Measurements from ENCODE around the gene DNASE1L3.
"Not testable (repeated sequence)": the region's sequence is repeated elsewhere in the genome, so short reads cannot be mapped to it uniquely, and the experiment has no call there.

Gene DNASE1L3, protein sequence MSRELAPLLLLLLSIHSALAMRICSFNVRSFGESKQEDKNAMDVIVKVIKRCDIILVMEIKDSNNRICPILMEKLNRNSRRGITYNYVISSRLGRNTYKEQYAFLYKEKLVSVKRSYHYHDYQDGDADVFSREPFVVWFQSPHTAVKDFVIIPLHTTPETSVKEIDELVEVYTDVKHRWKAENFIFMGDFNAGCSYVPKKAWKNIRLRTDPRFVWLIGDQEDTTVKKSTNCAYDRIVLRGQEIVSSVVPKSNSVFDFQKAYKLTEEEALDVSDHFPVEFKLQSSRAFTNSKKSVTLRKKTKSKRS

DNA sequence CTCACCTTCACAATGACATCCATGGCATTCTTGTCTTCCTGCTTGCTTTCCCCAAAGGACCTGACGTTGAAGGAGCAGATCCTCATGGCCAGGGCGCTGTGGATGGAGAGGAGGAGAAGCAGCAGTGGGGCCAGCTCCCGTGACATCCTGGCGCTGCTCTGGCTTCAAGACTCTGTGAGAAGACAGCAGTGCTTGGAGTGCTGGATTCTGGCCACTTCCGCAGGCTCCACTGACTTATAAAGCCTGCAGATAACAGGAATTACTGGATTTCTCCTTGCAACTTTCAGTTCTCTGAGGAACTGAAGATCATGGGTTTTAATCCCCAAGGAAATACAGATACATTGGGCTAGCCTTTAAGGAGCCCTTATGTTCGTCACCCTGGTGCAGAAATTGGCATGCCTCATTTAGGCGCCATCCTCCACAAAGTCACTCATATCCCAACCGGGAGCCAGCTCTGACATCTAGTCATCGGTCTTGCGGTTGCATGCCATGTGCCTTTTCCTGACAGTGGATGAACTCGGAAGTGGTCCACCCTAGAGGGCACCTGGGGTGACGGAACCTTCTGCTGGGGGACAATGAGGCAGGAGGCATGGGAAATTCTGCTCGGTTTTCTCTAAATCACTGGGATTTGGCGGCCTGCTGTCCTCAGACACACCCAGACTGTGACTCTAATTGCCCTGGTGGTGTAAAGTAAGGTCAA is at the start of gene DNASE1L3:
TSS of gene DNASE1L3 (minus strand) at position 212 of the 700 bp plus-strand sequence. CDS start at position 146, 66 bp downstream.
- no peak for DNase-seq (ENCODE audit: low read depth, low spot score)

DNA sequence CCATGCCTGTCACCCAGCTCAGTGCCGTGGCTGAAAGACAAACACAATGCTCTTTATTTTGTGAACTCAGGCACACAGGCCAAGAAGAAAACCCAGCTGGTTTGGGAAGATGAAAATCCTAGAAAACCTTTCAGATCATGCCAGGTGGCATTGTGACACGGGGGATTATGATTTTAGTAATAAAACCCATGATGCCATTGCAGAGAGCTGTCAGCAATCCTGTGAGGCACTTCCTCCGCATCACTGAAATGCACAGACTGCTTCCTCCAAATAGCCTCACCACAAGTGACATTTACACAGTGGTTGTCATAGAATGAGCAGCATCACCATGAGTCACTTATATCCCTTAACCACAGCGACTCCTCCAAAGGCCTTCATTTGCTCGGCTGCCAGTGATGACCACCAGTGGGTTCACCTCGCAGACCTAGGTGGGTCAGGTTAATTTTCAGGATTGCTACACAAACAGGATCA is 49.5 kb upstream of the DNASE1L3 start:
- DNase-seq (ENCODE audit: low read depth, low spot score) = no peak

DNA sequence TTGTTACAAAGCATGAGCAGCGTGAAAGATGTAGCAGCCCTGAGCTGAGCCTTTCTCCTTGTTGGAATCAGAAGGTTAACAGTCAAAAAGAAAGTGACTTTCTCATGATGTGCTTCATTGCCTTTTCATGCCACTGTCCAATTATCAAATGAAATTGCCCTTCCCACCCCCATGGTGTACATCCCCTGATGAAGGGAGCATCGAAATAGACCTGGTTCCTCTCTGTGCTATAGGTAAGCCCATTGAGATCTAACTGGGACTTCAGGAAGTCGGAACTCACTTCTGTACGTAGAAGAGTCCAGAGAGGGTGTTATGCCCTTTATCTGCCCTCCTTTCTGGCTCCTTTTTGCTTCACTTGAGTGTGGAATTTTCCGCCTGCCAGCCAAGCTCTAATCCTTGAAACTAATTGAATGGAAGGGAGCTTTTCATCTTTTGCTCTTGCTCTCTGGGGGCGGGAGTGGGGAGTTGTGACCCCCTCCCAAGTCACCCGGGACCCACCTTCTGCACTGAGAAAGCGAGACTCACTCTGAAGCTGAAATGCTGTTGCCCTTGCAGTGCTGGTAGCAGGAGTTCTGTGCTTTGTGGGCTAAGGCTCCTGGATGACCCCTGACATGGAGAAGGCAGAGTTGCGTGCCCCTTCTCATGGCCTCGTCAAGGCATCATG is 47.8 kb upstream of the DNASE1L3 start:
- DNase-seq (ENCODE audit: low read depth, low spot score) = no peak

DNA sequence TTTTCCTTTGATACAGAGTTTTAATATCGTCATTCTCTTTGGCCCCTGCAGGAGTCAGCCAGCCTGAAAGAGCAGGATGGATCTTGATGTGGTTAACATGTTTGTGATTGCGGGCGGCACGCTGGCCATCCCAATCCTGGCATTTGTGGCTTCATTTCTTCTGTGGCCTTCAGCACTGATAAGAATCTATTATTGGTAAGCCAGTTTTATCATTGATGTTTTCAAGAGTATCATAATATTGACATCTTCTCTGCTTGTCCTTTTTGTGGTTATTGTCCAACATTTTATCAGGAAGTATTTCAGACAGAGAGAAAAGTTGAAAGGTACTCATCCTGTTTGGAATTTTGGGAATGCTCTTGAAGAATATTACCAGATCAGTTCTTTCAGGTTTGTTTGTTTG is 45.7 kb upstream of the DNASE1L3 start:
- DNase-seq (ENCODE audit: low read depth, low spot score) = no peak

DNA sequence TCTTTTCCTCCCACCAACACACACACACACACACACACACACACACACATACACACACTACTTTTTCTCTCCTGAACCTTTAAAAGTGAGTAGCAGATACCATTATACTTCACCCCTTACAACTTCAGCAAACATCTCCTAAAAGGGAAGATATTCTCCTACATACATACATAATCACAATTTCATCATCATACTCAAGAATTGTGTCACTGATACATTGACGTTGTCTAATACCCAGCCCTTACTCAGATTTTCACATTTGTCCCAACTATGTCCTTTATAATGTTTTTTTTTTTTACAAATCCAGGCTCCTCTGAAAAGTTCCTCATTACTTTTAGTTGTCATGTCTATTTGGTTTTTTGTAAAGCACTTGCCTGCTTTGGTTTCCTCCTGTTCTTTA is 45.3 kb upstream of the DNASE1L3 start:
- no peak for DNase-seq (ENCODE audit: low read depth, low spot score)

DNA sequence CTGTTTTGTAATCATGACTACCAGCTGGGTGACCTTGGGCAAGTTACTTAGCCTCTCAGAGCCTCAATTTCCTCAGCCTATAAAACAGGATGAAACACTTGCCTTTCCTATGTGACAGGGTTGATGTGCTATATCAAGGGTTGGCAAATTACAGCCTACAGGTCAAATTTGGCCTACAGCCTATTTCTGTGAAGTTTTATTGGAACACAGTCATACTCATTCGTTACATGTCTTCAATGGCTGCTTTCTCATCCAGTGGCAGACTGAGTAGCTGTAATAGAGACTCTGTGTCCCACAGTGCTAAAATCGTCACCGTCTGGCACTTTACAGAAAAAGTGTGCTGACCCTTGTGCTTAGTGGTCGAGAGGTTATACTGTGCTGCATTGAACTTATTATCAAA is 43.4 kb upstream of the DNASE1L3 start:
- DNase-seq (ENCODE audit: low read depth, low spot score) = no peak

DNA sequence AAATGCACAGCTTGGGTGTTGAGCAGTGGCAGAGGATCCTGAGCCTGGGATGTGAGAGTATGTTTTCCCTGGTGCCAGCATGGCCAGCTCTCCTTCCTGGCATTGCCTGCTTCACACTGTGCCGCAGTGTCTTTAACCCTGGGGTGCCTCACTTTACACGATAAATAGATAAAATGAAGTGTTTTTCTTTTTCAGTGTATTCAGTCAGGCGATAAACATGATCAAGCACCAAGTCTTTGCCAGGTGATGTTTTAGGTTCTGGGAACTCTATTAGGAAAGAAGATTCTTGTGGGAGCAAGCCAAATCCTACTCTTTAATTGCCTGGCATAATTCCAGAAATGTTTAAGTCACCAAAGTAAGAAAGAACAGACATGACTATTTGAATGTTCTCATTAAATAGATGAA is 40.9 kb upstream of the DNASE1L3 start:
- DNase-seq (ENCODE audit: low read depth, low spot score) = no peak

DNA sequence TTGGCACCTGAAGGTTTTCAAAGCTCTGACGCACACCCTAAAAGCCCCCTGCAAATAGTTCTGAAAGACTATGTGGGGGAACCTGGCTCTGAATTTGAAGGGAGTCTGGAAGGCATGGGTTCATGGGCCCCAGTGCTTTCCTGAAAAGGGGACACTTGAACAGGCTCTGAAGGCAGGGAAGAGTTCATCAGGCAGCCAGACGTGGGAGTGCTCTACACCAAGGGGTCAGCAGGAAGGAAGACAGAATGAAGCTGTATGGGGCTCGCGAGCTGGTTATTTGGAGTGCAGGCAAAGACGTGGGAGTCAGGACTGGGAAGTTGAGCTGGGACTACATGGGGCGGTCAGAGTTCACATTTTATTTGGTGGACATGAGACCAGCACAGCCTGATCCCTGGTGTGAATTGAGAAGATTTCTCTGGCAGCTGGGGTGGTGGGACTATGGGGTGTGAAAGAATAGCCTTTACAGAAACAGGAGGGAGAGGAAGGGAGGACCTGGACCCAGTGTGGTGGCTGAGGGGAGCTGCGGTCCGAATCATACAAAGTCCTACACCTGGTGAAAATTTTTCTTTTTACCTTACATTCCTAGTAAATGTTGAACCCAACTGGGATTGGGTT is 39.4 kb upstream of the DNASE1L3 start:
- no peak for DNase-seq (ENCODE audit: low read depth, low spot score)

DNA sequence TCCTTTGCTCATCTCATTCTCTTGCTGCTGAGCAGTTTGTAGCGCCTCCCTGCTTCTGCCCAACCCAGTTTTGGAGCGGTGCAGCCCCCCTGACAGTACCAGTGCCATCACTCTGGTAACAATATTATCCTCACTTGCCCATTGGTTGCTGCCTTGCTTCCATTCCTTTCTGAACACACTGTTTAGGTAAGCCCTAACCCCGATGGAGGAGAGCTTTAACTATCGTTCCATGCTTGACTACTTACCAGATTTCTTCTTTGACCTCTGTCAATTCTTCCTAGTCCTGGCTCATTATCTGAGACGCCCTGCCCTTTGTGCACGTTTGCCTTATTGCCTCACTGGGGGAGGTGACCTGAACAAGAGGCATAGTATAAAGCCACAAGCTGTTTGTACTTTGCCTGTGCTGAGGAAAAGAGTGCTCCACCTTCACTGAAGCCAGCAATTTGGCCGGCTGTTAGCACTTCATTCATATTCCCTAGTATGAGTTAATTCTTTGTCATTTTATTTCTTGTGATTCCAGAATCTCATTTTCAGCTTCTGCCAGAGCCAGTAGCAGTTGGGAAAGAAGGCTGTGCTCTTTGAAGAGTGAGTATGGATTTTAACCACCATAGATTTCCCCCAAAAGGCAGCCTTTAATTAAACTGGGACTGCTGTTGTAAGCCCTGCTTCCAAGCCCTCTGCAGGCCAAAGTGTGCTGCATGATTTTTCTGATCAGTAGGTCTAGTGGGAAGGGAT is 38.8 kb upstream of the DNASE1L3 start:
- no peak for DNase-seq (ENCODE audit: low read depth, low spot score)

DNA sequence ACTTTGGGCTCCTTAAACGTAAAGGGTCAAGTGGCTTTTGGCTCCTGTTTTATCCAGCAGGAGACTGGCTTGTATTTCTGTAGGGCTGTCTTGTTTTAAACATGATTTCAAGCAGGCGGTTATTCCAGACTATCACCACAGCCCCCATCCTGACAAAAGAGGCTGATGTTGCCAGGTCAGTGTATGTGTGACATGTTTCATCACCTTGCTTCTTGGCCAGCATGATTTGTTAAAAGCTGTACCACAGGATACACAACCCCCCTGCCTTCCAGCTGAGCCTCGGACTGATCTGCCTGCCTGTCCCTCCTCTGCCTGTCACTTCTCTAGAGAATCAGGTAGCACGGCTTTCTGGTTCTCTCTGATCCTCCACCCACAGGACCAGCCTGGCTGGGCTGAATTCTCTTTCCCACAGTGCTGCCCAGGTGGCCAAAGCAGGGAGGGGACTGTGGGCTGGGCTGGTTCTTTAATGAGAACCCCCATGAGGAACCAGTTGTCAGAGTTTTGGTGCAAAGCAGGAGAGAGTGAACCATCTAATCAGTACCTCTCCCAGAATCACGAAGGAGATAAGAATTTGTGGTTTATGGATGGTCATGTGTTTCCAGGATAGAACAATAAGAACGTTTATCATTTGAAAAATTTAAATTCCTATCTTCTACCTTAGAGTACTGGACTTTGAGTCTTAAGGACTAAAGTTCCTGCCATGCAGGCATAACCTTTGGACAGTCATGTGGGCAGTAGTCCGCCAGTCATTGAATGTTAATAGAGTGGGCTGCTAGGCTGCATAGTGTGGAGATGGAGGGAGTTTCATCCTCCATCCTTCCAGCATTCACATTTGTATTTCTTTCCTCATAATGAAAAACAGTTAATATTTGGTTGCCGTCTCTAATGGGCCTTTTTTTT is 35.6 kb upstream of the DNASE1L3 start:
- no peak for DNase-seq (ENCODE audit: low read depth, low spot score)

DNA sequence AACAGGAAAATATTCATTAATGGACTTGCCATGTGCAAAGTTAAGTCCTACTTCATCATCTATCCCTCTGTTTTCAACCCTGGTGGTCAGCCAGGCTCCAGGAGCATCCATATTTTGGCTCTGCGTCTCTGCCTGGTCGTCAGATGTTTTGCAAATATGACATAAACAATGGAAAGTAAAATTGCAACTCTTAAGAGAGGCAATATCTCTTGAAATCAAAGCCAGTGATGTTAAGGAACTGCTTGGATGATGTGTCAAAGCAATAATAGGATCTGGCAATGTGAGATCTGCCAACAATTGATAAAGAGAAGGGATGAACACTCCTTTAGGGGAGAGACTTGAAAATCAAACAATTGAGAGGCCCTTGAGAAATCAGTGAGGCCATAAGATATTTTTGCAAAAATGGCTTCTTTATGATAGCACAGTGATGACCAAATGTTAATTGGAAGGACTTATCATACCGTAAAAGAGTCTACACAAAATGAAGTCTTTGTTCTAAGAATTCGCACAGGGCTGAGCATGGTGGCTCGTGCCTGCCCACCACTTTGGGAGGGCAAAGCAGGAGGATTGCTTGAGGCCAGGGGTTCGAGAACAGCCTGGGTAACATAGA is 33.3 kb upstream of the DNASE1L3 start:
- no peak for DNase-seq (ENCODE audit: low read depth, low spot score)

DNA sequence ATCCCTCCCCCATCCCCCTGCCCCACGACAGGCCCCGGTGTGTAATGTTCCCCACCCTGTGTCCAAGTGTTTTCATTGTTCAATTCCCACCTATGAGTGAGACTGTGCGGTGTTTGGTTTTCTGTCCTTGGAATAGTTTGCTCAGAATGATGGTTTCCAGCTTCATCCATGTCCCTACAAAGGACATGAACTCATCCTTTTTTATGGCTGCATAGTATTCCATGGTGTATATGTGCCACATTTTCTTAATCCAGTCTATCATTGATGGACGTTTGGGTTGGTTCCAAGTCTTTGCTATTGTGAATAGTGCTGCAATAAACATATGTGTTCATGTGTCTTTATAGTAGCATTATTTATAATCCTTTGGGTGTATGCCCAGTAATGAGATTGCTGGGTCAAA is 32.1 kb upstream of the DNASE1L3 start:
- not testable (repeated sequence) for DNase-seq (ENCODE audit: low read depth, low spot score)

DNA sequence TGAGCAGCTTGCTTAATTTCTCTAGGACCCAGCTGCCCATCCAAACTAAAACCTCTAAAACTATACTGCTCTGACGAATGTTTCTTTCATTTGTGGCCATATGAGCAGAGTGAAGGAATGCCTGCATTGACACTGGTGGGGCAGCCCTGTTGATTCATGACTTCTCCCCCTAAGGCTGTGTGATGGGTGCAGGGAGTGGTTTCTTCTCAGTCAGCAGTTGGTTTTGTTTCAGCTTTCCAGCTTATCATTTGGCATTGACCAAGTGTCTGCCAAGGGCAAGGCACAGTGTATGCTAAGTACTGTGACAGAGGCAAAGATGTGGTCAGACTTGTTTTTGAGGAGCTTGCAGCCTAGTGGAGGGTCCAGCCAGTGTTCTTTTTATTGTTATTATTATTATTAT is 31.6 kb upstream of the DNASE1L3 start:
- DNase-seq (ENCODE audit: low read depth, low spot score) = no peak

DNA sequence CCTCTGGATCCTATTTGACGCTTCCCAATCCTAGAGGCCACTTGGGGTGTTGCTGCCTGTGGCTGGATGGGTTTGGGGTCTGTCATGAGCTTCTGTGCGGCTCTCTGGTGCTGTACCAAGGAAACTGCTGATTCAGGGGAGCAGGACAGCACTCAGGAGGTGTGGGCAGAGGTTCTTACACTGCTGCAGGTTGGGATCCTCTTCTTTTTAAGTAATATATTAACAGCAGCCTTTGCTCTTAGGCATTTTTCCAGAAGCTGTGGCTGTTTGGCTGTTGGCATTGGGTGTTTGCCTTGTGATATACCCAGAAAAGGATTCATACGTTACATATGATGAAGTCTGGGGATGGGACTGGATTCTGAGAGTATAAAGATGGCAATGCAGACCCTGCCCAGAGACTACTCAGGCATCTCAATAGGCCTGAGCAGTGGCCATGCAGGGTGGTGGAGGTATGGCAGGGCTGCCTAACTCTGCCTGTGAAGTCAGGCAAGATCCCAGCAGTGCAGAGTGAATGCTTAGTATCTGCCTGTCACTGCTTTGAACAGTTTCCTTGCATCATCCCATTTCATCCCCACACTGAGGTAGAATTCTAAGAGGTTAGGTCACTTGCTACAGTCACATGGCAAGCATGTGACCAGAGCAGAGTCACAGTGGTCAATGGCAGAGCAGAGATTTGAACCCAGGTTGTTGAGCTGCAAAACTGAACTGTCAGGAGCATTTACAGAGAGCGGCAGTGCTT is 30.7 kb upstream of the DNASE1L3 start:
- no peak for DNase-seq (ENCODE audit: low read depth, low spot score)

DNA sequence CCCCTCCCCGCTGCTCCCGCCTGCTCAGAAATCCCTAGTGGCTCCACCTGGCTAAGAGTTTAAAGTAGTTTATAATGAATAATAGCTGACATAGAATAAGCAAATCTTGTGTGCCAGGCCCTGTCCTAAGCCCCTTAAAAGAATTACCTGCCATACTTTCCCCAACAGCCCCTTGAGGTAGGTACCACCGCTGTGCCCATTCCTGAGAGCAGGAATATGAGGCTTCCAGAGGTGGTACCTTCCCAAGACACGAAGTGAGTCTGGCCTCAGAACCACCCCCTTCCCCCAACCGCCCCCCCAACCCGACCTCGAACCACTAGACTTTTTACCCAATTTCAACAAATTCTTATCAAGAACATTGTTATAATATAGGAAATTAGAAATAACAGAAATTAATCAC is 28.1 kb upstream of the DNASE1L3 start:
- DNase-seq (ENCODE audit: low read depth, low spot score) = no peak

DNA sequence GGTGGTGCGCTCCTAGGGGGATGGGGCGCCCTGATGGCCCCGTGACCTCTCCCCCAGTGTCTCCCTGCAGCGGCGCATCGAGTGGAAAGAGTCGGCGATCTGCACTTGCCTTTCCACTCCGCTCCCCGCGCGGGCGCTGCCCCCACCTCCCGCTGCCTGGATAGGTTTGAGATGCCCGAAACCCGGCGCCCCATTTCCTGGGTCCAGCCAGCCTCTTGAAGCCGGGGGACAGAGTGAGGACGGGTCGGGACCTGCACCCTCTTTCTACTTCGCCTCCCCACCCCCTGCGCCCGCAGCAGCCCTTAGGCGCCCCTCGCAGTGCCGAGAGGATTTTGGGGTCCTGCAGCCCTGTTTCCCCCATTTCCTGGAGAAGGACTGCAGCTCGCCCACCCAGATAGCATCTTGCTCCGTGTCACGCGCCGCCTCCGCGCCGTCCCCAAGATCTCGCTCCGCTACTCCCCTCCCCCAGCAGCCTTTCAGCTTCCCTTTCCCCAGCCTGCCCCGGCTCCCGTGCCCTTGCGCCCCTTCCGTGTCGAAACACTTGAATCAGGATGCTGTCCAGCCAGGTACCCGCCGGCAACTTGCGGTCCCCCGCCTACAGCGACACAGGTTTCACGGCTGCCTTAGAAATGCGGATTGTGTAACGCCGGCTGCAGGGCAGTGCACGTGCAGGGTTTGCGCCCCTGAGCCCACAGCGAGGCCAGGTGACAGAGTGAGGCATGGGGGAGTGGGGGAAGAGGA is 27.3 kb upstream of the DNASE1L3 start:
- DNase-seq (ENCODE audit: low read depth, low spot score) = no peak

DNA sequence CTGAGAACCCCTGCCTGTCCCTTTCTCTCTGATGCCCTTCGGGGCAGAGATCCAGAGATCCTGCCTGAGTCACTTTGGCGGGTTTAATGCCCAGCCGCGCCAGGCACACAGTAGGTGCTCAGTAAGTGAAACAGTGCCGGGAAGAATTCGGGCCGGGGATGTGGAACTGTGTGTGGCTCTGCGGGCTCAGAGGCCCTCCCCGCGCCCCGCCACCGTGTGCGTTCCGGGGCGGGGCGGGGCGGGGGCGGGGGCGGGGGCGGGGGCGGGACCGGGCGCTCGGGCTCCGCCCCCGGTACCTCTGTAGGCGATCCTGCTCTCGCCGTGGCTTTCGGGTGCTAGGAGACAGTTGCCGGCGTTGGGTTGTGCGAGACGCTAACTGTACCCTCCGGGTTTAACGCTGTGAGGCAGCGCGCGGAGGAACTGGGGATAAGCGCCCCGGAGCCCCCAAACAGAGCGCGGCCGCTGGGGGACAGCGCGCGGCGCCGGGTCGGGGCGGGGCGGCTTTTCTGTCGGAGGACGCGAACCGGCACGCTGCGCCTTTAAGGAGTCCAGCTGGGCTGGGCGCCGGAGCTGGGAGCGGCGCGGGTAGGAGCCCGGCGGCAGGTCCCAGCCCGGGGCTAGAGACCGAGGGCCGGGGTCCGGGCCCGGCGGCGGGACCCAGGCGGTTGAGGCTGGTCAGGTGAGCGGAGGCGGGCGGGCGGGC is 26.6 kb upstream of the DNASE1L3 start, which contains the start of gene ABHD6:
TSS of gene ABHD6 (plus strand) at position 555 of the 703 bp plus-strand sequence. CDS start 18,795 bp downstream, outside the sequence.
- no peak for DNase-seq (ENCODE audit: low read depth, low spot score)

Measured in smooth muscle cell of the brain vasculature (primary cell).